WTC11 (cell line): ENCODE data around the gene NPY1R. TPM values are rescaled to one million over a fixed set of nuclear protein-coding genes. Genes with fewer than 3 reads are reported as not detected.

ENCODE experiments used
- ATAC-seq: fragments of 200-7000 bp; cut with Tn5 transposase; 2 replicates; pipeline ENCODE4 v1.10.0; 2021; ENCODE audit warnings: mild to moderate bottlenecking, moderate library complexity
- CTCF ChIA-PET: fragments of 300-600 bp; sonication (Branson Sonifier 250); formaldehyde crosslinking; loops from one replicate; lab custom pipeline; 2021; ENCODE audit warnings: antibody characterized with exemption; lab: Charles Lee
- POLR2A ChIA-PET: fragments of 350-600 bp; sonication (Branson Sonifier 250); formaldehyde crosslinking; loops from one replicate; lab custom pipeline; 2021; ENCODE audit warnings: antibody characterized with exemption; lab: Charles Lee
- DNase-seq: peaks from one replicate; pipeline ENCODE4 v3.0.0; 2021; ENCODE audit warnings: low spot score
- H3K27ac Mint-ChIP-seq: 2 replicates; pipeline ENCODE4 v1.8.0; 2021; ENCODE audit warnings: mixed read lengths
- H3K27me3 Mint-ChIP-seq: 2 replicates; pipeline ENCODE4 v1.8.0; 2021; ENCODE audit warnings: low read depth, mild to moderate bottlenecking, moderate library complexity, mixed read lengths
- H3K36me3 Mint-ChIP-seq: 2 replicates; pipeline ENCODE4 v1.8.0; 2021; ENCODE audit warnings: mixed read lengths
- H3K4me1 Mint-ChIP-seq: 2 replicates; pipeline ENCODE4 v1.8.0; 2022; ENCODE audit warnings: mixed read lengths
- H3K4me3 Mint-ChIP-seq: 2 replicates; pipeline ENCODE4 v1.8.0; 2021; ENCODE audit warnings: mild to moderate bottlenecking, moderate library complexity, mixed read lengths
- H3K9me3 Mint-ChIP-seq: 2 replicates; pipeline ENCODE4 v1.8.0; 2021; ENCODE audit warnings: mixed read lengths
- AFF4 ChIP-seq: sonication (generic); formaldehyde crosslinking; IDR thresholded peaks from 2 replicates; pipeline ENCODE4 v1.8.1; 2023; ENCODE audit warnings: mild to moderate bottlenecking, missing genetic modification reagents, borderline replicate concordance
- AR ChIP-seq: fragments of 250-450 bp; sonication (Bioruptor Pico); IDR thresholded peaks from 2 replicates; pipeline ENCODE4 v1.9.0; 2021; ENCODE audit warnings: mild to moderate bottlenecking
- CBFB ChIP-seq: sonication (generic); formaldehyde crosslinking; IDR thresholded peaks from 2 replicates; pipeline ENCODE4 v1.8.1; 2022; ENCODE audit warnings: mild to moderate bottlenecking, low read depth, missing genetic modification reagents
- CTCF ChIP-seq: fragments of 200-600 bp; IDR thresholded peaks from 2 replicates; pipeline ENCODE4 v1.8.0; 2022; ENCODE audit warnings: antibody characterized with exemption
- E2F4 ChIP-seq: sonication (generic); formaldehyde crosslinking; IDR thresholded peaks from 2 replicates; pipeline ENCODE4 v1.8.1; 2022; ENCODE audit warnings: low read depth, mild to moderate bottlenecking, moderate library complexity, missing genetic modification reagents, borderline replicate concordance
- E2F5 ChIP-seq: sonication (generic); formaldehyde crosslinking; IDR thresholded peaks from 2 replicates; pipeline ENCODE4 v1.8.1; 2022; ENCODE audit warnings: mild to moderate bottlenecking, moderate library complexity, missing genetic modification reagents
- ELF4 ChIP-seq: sonication (generic); formaldehyde crosslinking; IDR thresholded peaks from 2 replicates; pipeline ENCODE4 v1.8.1; 2022; ENCODE audit warnings: low read depth, mild to moderate bottlenecking, moderate library complexity, missing genetic modification reagents
- GABPB1 ChIP-seq: sonication (generic); formaldehyde crosslinking; IDR thresholded peaks from 2 replicates; pipeline ENCODE4 v1.8.1; 2023; ENCODE audit warnings: mild to moderate bottlenecking, missing genetic modification reagents
- GRHL2 ChIP-seq: fragments of 250-450 bp; sonication (Bioruptor Pico); IDR thresholded peaks from 2 replicates; pipeline ENCODE4 v1.8.0; 2022; ENCODE audit warnings: mild to moderate bottlenecking, moderate library complexity; ENCODE audit not compliant: insufficient replicate concordance, severe bottlenecking
- IRF2 ChIP-seq: sonication (generic); formaldehyde crosslinking; IDR thresholded peaks from 2 replicates; pipeline ENCODE4 v1.8.0; 2022; ENCODE audit warnings: low read depth, missing genetic modification reagents, borderline replicate concordance
- KAT7 ChIP-seq: sonication (generic); formaldehyde crosslinking; IDR thresholded peaks from 2 replicates; pipeline ENCODE4 v1.8.1; 2023; ENCODE audit warnings: missing genetic modification reagents, mild to moderate bottlenecking, borderline replicate concordance
- NFATC4 ChIP-seq: fragments of 250-450 bp; sonication (Bioruptor Pico); IDR thresholded peaks from 2 replicates; pipeline ENCODE4 v1.9.0; 2021; ENCODE audit warnings: mild to moderate bottlenecking
- NFE2L1 ChIP-seq: sonication (generic); formaldehyde crosslinking; IDR thresholded peaks from 2 replicates; pipeline ENCODE4 v1.8.1; 2023; ENCODE audit warnings: missing genetic modification reagents
- PRRX2 ChIP-seq: fragments of 250-450 bp; sonication (Bioruptor Pico); IDR thresholded peaks from 2 replicates; pipeline ENCODE4 v1.8.0; 2021; ENCODE audit warnings: mild to moderate bottlenecking
- TCF7 ChIP-seq: sonication (generic); formaldehyde crosslinking; IDR thresholded peaks from 2 replicates; pipeline ENCODE4 v1.8.0; 2022; ENCODE audit warnings: mild to moderate bottlenecking, low read depth, missing genetic modification reagents, moderate library complexity
- TEAD1 ChIP-seq: sonication (generic); formaldehyde crosslinking; IDR thresholded peaks from 2 replicates; pipeline ENCODE4 v1.8.0; 2022; ENCODE audit warnings: mild to moderate bottlenecking, missing genetic modification reagents
- USF1 ChIP-seq: sonication (generic); formaldehyde crosslinking; IDR thresholded peaks from 2 replicates; pipeline ENCODE4 v1.8.0; 2022; ENCODE audit warnings: mild to moderate bottlenecking, missing genetic modification reagents
- USF2 ChIP-seq: sonication (generic); formaldehyde crosslinking; IDR thresholded peaks from 2 replicates; pipeline ENCODE4 v1.8.1; 2023; ENCODE audit warnings: mild to moderate bottlenecking, missing genetic modification reagents, moderate library complexity
- ZNF423 ChIP-seq: fragments of 250-450 bp; sonication (Bioruptor Pico); IDR thresholded peaks from 2 replicates; pipeline ENCODE4 v2.1.2; 2022; ENCODE audit warnings: mild to moderate bottlenecking, moderate library complexity
- total RNA-seq: library from RNA; stranded (reverse); gene quantifications from 3 replicates; pipeline ENCODE4 v1.2.3, GENCODE V29; 2021

The NPY1R gene
- total RNA-seq, 1 experiment from 2014 or later: 18.0 TPM

GRCh38 chr4:163344147-163345125 is 12.0 kb upstream of the NPY1R start:
- Mint-ChIP-seq H3K9me3 (no peaks in the 10 kb centered on the region), H3K27me3 (peaks cover 20% of the 10 kb centered on the region), H3K4me1 (peaks cover 17% of the 10 kb centered on the region), H3K4me3 (peak overlapping the region; percentile 85), H3K27ac (no peak overlapping the region), H3K36me3 (peaks cover 13% of the 10 kb centered on the region; the same call in 1 of the 2 replicates)
- TF ChIP-seq ZNF423 (peak; percentile 23; the same call in 1 of the 2 replicates), AFF4 (CRISPR knock-in tag) (no peak), KAT7 (CRISPR knock-in tag) (0 out of 2 replicates have a peak, but pooled peaks have one; percentile 23), CBFB (0 out of 2 replicates have a peak, but pooled peaks have one; percentile 16), IRF2 (CRISPR knock-in tag) (no peak), TEAD1 (CRISPR knock-in tag) (0 out of 2 replicates have a peak, but pooled peaks have one; percentile 14), PRRX2 (no peak), NFATC4 (no peak), E2F4 (CRISPR knock-in tag) (no peak), TCF7 (no peak), NFE2L1 (no peak), AR (CRISPR knock-in tag) (no peak)
- ATAC-seq (peak; percentile 70), DNase-seq (peak; percentile 63)
- ChIA-PET CTCF (no interaction called here), POLR2A (no interaction called here)

- ChIA-PET CTCF (no interaction called here), POLR2A (no interaction called here)
- TF ChIP-seq E2F5 (CRISPR knock-in tag) (0 out of 2 replicates have a peak, but pooled peaks have one; percentile 56), USF2 (CRISPR knock-in tag) (peak; percentile 87), USF1 (CRISPR knock-in tag) (peak; percentile 68), TCF7 (no peak), GABPB1 (CRISPR knock-in tag) (no peak), GRHL2 (no peak), ELF4 (0 out of 2 replicates have a peak, but pooled peaks have one; percentile 54), CTCF (no peak)
Measured at GRCh38 chr4:163343604-163344146, 11.3 kb upstream of the NPY1R start, which contains the start of gene NPY5R. Gene NPY5R, plus strand, starts transcription at chr4:163343892. Its CDS starts 6,382 bp downstream, at chr4:163350274.

More at GRCh38 chr4:163343604-163344146, 11.3 kb upstream of the NPY1R start, which contains the start of gene NPY5R:
- peaks cover 17% of the 10 kb centered on the region for H3K4me1 Mint-ChIP-seq
- H3K9me3 Mint-ChIP-seq: no peaks in the 10 kb centered on the region
- H3K4me3 Mint-ChIP-seq: peak within 1 kb of the TSS; percentile 85
- peaks cover 20% of the 10 kb centered on the region for H3K27me3 Mint-ChIP-seq
- H3K36me3 Mint-ChIP-seq: peaks cover 7% of the 10 kb centered on the region; the same call in 1 of the 2 replicates
- H3K27ac Mint-ChIP-seq: no peak within 1 kb of the TSS
- ATAC-seq: peak; percentile 77
- DNase-seq: peak; percentile 39
